HepG2 (cell line): Measurements from ENCODE around the gene SPA17. TPM values are rescaled to one million over a fixed set of nuclear protein-coding genes. Genes with fewer than 3 reads are reported as not detected.
A peak's percentile ranks its signal among the peaks of the same experiment; 100 is the strongest.

Source experiments
- ATAC-seq: fragments of 200-7000 bp; cut with Tn5 transposase; 3 replicates; pipeline ENCODE4 v1.9.1; 2020; ENCODE audit warnings: mild to moderate bottlenecking, moderate library complexity
- BruUV-seq: library from RNA; stranded (reverse); fragments of 400-500 nt; replicated peaks from 2 replicates; lab custom pipeline; 2021; lab: Mats Ljungman, UMichigan
- CTCF ChIA-PET: fragments of 300-600 bp; formaldehyde crosslinking; extraction: SDS; loops from one replicate; lab custom pipeline; 2021; ENCODE audit warnings: low total read pairs, inconsistent platforms, low intra/inter-chr PET ratio; lab: Yijun Ruan, JAX
- POLR2A ChIA-PET: fragments of 350-600 bp; sonication (Branson Sonifier 250); formaldehyde crosslinking; loops from one replicate; lab custom pipeline; 2020; ENCODE audit warnings: antibody characterized with exemption, inconsistent platforms; lab: Yijun Ruan, JAX
- DNase-seq: peaks from one replicate; pipeline ENCODE4 v3.0.0-alpha.2; 2015; ENCODE audit warnings: low spot score
- FAIRE-seq: peaks from 3 replicates; lab custom pipeline; 2011; peaks lifted over from hg19 to GRCh38; lab: Jason Lieb, UNC
- H2AFZ ChIP-seq: one replicate; pipeline ENCODE4 v1.6.1; 2011; ENCODE audit warnings: low read length, inconsistent platforms
- H3K27ac ChIP-seq: fragments of 300-600 bp; 3 replicates; pipeline ENCODE4 v1.8.0; 2011; ENCODE audit warnings: mixed run types, mild to moderate bottlenecking, mixed read lengths, low read length, inconsistent platforms; ENCODE audit not compliant: insufficient read depth; ENCODE audit errors: extremely low read length
- H3K27me3 ChIP-seq, 2 experiments: fragments of 200-600 bp in 1 of 2; 2 replicates in 1 of 2; 3 replicates in 1 of 2; pipeline versions ENCODE4 v1.6.0 to v1.8.0; 2011; ENCODE audit warnings: low read length in 2 of 2, mild to moderate bottlenecking in 2 of 2, moderate library complexity in 2 of 2, inconsistent platforms in 1 of 2; ENCODE audit not compliant: insufficient read depth in 2 of 2, control insufficient read depth in 1 of 2
- H3K36me3 ChIP-seq, 2 experiments: fragments of 200-600 bp in 1 of 2; replicated peaks in 1 of 2; 2 replicates in 1 of 2; 3 replicates in 1 of 2; pipeline versions ENCODE4 v1.5.1 to v1.8.0; 2011; ENCODE audit warnings: low read length in 2 of 2, inconsistent platforms in 1 of 2; ENCODE audit not compliant: insufficient read depth in 2 of 2, control insufficient read depth in 1 of 2
- H3K4me1 ChIP-seq: 2 replicates; pipeline ENCODE4 v1.5.1; 2012; ENCODE audit warnings: low read length, inconsistent platforms; ENCODE audit not compliant: insufficient read depth
- H3K4me2 ChIP-seq: 2 replicates; pipeline ENCODE4 v1.6.0; 2011; ENCODE audit warnings: low read depth, low read length, inconsistent platforms
- H3K4me3 ChIP-seq, 3 experiments: fragments of 200-600 bp in 1 of 3; sonication (generic), shearing (Covaris generic) in 1 of 3; replicated peaks in 1 of 3; 2 replicates each; pipeline ENCODE4 v1.5.1; 2011 to 2016; ENCODE audit warnings: low read length in 3 of 3, inconsistent platforms in 2 of 3, low read depth in 2 of 3, mild to moderate bottlenecking in 2 of 3, control low read depth in 1 of 3, mixed read lengths in 1 of 3; ENCODE audit not compliant: insufficient read depth in 1 of 3
- H3K79me2 ChIP-seq: one replicate; pipeline ENCODE4 v1.6.1; 2011; ENCODE audit warnings: low read length, inconsistent platforms; ENCODE audit not compliant: insufficient read depth
- H3K9ac ChIP-seq: 2 replicates; pipeline ENCODE4 v1.6.0; 2011; ENCODE audit warnings: mild to moderate bottlenecking, low read depth, low read length, inconsistent platforms; ENCODE audit not compliant: insufficient read depth
- H3K9me3 ChIP-seq: 2 replicates; pipeline ENCODE4 v1.5.1; 2012; ENCODE audit warnings: mild to moderate bottlenecking, low read length
- H4K20me1 ChIP-seq: 2 replicates; pipeline ENCODE4 v1.6.0; 2011; ENCODE audit warnings: inconsistent platforms, mild to moderate bottlenecking, low read length, moderate library complexity; ENCODE audit not compliant: insufficient read depth
- RBAK ChIP-seq: sonication (generic); formaldehyde crosslinking; IDR thresholded peaks from 2 replicates; pipeline ENCODE4 v1.5.1; 2020; ENCODE audit warnings: mild to moderate bottlenecking, missing genetic modification reagents
- REL ChIP-seq: sonication (generic); formaldehyde crosslinking; conservative IDR thresholded peaks from 2 replicates; pipeline ENCODE4 v1.8.0; 2022; ENCODE audit warnings: mild to moderate bottlenecking, missing genetic modification reagents, moderate library complexity
- REPIN1 ChIP-seq: sonication (generic); formaldehyde crosslinking; IDR thresholded peaks from 2 replicates; pipeline ENCODE4 v1.8.0; 2022; ENCODE audit warnings: missing genetic modification reagents, low read depth, mild to moderate bottlenecking, borderline replicate concordance
- SKI ChIP-seq: fragments of 450-650 bp; IDR thresholded peaks from one replicate; pipeline ENCODE4 v1.6.1; 2018; ENCODE audit warnings: mild to moderate bottlenecking; ENCODE audit not compliant: partially characterized antibody
- ZNF12 ChIP-seq: sonication (generic); formaldehyde crosslinking; IDR thresholded peaks from 2 replicates; pipeline ENCODE4 v1.5.0; 2020; ENCODE audit warnings: missing genetic modification reagents
- ZNF446 ChIP-seq: sonication (generic); formaldehyde crosslinking; IDR thresholded peaks from 2 replicates; pipeline ENCODE4 v1.5.0; 2020; ENCODE audit warnings: mild to moderate bottlenecking, missing genetic modification reagents
- ZNF563 ChIP-seq: sonication (generic); formaldehyde crosslinking; IDR thresholded peaks from 2 replicates; pipeline ENCODE4 v1.8.0; 2022; ENCODE audit warnings: mild to moderate bottlenecking, moderate library complexity, missing genetic modification reagents
- WGBS: methylation state at CpG from one replicate; pipeline ENCODE4 v1.1.6; 2017; ENCODE audit warnings: low lambda C conversion rate; 5-methylcytosine and 5-hydroxymethylcytosine counted together
- in situ Hi-C: cut with HindIII; loops from 2 replicates; pipeline ENCODE4 v1.10.0; 2017; ENCODE audit warnings: low pct_unique_long_range_greater_than_20kb; ENCODE audit not compliant: extremely low pct_ligation_motif_present
- intact Hi-C: fragments of 100-400 bp; cut with micrococcal nuclease; formaldehyde crosslinking; loops from one replicate; pipeline ENCODE4 v1.10.0; 2022; ENCODE audit not compliant: unreplicated experiment
- polyA plus RNA-seq, 8 experiments: library from polyadenylated mRNA; depleted of rRNA in 3 of 8; stranded (reverse) in 7 of 8; unstranded in 1 of 8; fragments of >200 nt; fragmentation: Illumina TruSeq in 4 of 8; extraction: Trizol in 4 of 8; gene quantifications; 2 replicates each; pipeline versions ENCODE4 v1.2.1 to v1.2.3, GENCODE V29; 2011 to 2016; ENCODE audit warnings: low read depth in 4 of 8, missing spikeins in 1 of 8, mixed read lengths in 1 of 8; ENCODE audit not compliant: insufficient read depth in 1 of 8
- total RNA-seq, 5 experiments: library from RNA; depleted of rRNA; stranded (reverse); fragments of >200 nt; fragmentation: Illumina TruSeq; extraction: Trizol; gene quantifications; 2 replicates each; pipeline ENCODE4 v1.2.3, GENCODE V29; 2016; ENCODE audit warnings: low read depth in 1 of 5

Gene SPA17
- total and polyA plus RNA-seq, 2 of the 13 experiments (the other 11 are each of a cell fraction or from before 2014, with no cell fraction given) = 4.4 to 8.4 TPM

GRCh38 chr11:124639186-124639585 is 34.5 kb upstream of the SPA17 start:
- Histone ChIP-seq H4K20me1 (no peaks in the 10 kb centered on the region), H2AFZ (no peak overlapping the region), H3K27ac (no peak overlapping the region), H3K4me1 (no peaks in the 10 kb centered on the region), H3K4me2 (no peak overlapping the region), H3K36me3 (peaks cover 2 to 7% of the 10 kb centered on the region in 2 experiments; a peak in 4 of 5 replicates), H3K79me2 (no peaks in the 10 kb centered on the region)
- CTCF ChIA-PET = no interaction called here
- DNase-seq (no peak), ATAC-seq (peak; percentile 38; the same call in 2 of the 3 replicates), FAIRE-seq (no peak)
- POLR2A ChIA-PET = interaction anchor here (1.4 kb wide), 1 partner anchor 16 kb away, joined by 3 read pairs; no protein-coding TSS in a partner anchor
- TF ChIP-seq REL (CRISPR knock-in tag) (no peak), ZNF563 (CRISPR knock-in tag) (no peak), ZNF12 (CRISPR knock-in tag) (peak; percentile 68; the same call in 1 of the 2 replicates), SKI (no peak)
- TF ChIP-seq, all 625 proteins: peak for 1
- WGBS = 100% methylated on average over 1 of the region's 1 CpG
- H3K9me3 ChIP-seq = no peaks in the 10 kb centered on the region
- BruUV-seq = no TSS peak
- no peaks in the 10 kb centered on the region for H3K27me3 ChIP-seq
- no peak overlapping the region for H3K9ac ChIP-seq
- no peak overlapping the region for H3K4me3 ChIP-seq
- intact Hi-C loops (no loop called here), in situ Hi-C loops (no loop called here)

GRCh38 chr11:124640666-124641065 is 33.0 kb upstream of the SPA17 start:
- no peak for FAIRE-seq
- intact Hi-C loops (no loop called here), in situ Hi-C loops (loop anchor here (5.0 to 10.0 kb wide), 2 partner anchors 197 to 224 kb away; partner anchors contain the start of gene ROBO3)
- H2AFZ ChIP-seq = no peak overlapping the region
- H3K4me3 ChIP-seq = no peak overlapping the region
- WGBS = 95% methylated on average over 3 of the region's 5 CpGs
- H3K27me3 ChIP-seq = no peaks in the 10 kb centered on the region
- ATAC-seq = no peak
- H3K9me3 ChIP-seq = no peaks in the 10 kb centered on the region
- POLR2A ChIA-PET = interaction anchor here (1.1 to 1.2 kb wide), 2 partner anchors 18 to 160 kb away, joined by 3 to 4 read pairs; partner anchors contain the start of genes MSANTD2 and TBRG1
- H3K79me2 ChIP-seq = no peaks in the 10 kb centered on the region
- peaks cover 7% of the 10 kb centered on the region for H3K4me1 ChIP-seq
- H4K20me1 ChIP-seq = no peaks in the 10 kb centered on the region
- CTCF ChIA-PET = no interaction called here
- no peak overlapping the region for H3K27ac ChIP-seq
- no peaks in the 10 kb centered on the region; a peak in 1 of 5 replicates for H3K36me3 ChIP-seq
- no peak for DNase-seq
- H3K4me2 ChIP-seq = no peak overlapping the region
- no peak for TF ChIP-seq REPIN1
- 0 out of 2 replicates have a peak, but pooled peaks have one; percentile 33 for TF ChIP-seq RBAK
- no peak for TF ChIP-seq ZNF446
- TF ChIP-seq, all 625 proteins: peak for 1
- no peak overlapping the region for H3K9ac ChIP-seq
- no TSS peak for BruUV-seq
